GM10248 (cell line): ENCODE measurements around the gene MRPL16.

Experiments used
- CTCF ChIA-PET: fragments of 300-600 bp; sonication (Branson Sonifier 250); formaldehyde crosslinking; extraction: SDS; loops from one replicate; lab custom pipeline; 2021; ENCODE audit warnings: antibody characterized with exemption; lab: Yijun Ruan, JAX
- POLR2A ChIA-PET: fragments of 350-650 bp; sonication (Branson Sonifier 250); formaldehyde crosslinking; extraction: SDS; loops from one replicate; lab custom pipeline; 2020; ENCODE audit warnings: antibody characterized with exemption; lab: Yijun Ruan, JAX
- DNase-seq: peaks from one replicate; pipeline ENCODE4 v3.0.0; 2012; ENCODE audit errors: extremely low spot score
- TF ChIP-seq, protein P1 (sequence below): IDR thresholded peaks from 2 replicates; pipeline ENCODE4 v1.5.1; 2012; ENCODE audit warnings: mild to moderate bottlenecking, low read depth; ENCODE audit errors: extremely low read depth, missing control alignments, control extremely low read depth

MRPL16 gene

DNA sequence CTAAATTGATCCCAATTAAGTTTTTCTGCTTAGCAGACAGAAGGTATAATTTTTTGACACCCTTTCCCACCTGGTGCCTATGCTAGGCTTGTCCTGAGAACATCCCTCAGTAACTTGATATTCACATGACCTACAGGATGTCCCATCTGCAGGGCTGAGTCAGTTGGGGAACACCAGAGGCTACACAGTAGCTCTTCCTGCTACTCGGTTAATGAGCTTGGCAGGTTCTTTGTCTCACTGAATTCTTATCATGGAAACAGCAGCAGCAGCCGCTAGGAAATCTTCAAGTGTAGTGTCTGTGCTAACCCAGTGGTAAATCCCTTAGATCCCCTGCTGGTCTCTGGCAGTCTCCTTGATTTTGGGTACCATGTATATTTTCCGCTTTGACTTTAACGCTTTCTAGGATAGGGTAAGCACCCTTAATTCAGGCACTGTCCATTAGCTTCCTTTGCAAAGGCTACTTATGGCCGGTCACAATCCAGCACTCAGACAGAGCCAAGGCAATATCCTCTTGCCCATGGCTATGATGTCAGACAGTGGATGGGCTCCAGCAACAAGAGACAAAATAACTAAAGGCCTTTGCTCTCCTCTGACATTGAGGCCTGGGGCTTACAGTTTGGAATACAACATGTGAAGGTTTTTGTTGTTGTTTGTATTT, 8.5 kb downstream of the MRPL16 start:
- ChIA-PET CTCF (interaction anchor here (0.8 to 9.4 kb wide), 22 partner anchors 7 to 265 kb away, joined by 3 to 137 read pairs (median 4); partner anchors contain the start of genes MRPL16 and STX3), POLR2A (no interaction called here)
- DNase-seq, result no peak
- TF ChIP-seq, protein P1, sequence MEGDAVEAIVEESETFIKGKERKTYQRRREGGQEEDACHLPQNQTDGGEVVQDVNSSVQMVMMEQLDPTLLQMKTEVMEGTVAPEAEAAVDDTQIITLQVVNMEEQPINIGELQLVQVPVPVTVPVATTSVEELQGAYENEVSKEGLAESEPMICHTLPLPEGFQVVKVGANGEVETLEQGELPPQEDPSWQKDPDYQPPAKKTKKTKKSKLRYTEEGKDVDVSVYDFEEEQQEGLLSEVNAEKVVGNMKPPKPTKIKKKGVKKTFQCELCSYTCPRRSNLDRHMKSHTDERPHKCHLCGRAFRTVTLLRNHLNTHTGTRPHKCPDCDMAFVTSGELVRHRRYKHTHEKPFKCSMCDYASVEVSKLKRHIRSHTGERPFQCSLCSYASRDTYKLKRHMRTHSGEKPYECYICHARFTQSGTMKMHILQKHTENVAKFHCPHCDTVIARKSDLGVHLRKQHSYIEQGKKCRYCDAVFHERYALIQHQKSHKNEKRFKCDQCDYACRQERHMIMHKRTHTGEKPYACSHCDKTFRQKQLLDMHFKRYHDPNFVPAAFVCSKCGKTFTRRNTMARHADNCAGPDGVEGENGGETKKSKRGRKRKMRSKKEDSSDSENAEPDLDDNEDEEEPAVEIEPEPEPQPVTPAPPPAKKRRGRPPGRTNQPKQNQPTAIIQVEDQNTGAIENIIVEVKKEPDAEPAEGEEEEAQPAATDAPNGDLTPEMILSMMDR, result no peak

DNA sequence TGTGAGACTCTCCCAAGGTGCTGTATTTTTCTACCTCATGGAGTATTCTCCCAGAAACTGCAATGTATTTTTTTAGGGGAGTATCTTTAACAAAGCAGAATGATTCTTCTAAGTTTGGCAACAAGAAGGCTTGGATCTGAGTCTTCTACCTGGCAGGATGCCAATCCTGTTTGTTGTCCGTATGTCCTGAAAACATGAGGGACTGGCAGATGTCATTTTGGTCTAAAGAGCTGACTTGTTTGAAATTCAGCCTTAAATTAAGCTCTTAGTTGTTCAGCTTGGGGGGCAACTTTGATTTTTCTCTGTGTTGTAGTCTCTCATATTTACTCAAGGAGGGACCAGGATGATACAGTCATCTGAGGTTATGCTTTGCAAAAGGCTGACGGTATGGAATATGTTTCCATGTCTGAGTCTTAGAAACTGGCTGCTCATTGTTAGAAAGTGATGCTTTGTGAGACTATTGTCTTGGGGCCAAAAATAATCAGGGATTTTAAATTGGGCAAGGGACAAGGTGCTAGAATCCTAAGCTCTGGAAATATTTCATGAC, 9.3 kb downstream of the MRPL16 start:
- DNase-seq, result no peak

DNA sequence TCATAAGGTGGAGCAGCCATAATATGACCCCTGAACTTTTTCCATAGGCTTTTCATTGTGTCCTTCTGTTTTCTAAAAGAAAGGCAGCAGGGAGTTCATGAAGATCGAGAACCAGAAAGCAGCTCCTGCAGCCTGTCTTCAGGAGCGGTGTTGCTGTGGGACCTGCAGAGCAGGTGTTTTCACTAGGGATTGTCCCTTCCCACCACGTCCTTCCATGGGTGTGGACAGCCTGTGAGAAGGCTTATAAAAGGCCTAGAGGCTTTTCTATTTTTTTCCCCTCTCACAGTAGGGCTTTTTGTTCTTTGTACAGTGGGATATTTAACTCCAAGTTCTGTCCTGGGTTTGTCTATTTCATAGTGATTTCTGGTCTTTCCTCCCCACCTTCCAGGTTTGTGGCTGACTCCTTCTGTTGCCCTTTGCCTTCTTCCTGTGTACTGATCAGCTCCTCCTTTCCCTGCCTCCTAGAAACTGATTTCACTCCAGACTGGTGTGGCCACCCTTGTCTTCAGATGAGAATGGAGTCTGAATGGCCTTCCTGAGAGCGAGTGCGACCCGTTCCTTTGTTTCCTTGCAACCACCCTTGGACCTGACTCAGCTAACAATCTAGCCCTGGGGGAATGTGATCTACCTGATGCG, 10.1 kb downstream of the MRPL16 start:
- DNase-seq, result no peak
- TF ChIP-seq, protein P1, result no peak
- ChIA-PET CTCF (interaction anchor here (1.1 to 9.4 kb wide), 9 partner anchors 8 to 263 kb away, joined by 3 to 137 read pairs (median 8); partner anchors contain the start of genes MRPL16 and STX3), POLR2A (no interaction called here)

More for the DNA sequence above, 9.3 kb downstream of the MRPL16 start:
- TF ChIP-seq, protein P1, result no peak
- CTCF ChIA-PET, result interaction anchor here (0.8 to 9.4 kb wide), 22 partner anchors 8 to 264 kb away, joined by 3 to 137 read pairs (median 4); partner anchors contain the start of genes MRPL16 and STX3
- POLR2A ChIA-PET, result interaction anchor here (0.6 kb wide), 1 partner anchor 20 kb away, joined by 3 read pairs; no protein-coding TSS in a partner anchor

DNA sequence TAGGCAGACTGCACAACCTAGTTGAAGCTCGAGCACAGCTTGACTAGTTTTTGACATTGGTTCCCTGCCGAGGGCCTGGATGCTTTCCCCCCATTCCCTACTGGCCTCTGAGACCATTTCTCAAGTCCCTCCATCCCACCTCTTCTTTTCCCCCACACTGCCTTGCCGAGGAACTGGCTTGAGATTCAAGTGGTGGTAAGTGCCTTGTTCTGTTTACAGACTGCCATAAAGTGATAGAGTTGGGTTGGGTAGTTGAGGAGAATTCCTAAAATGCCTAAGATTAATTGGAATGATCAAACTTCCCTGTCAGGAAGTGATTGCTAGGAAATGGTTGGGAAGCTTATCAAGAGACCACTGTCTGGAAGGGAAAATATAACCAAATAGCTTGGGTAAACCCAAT, 16.2 kb downstream of the MRPL16 start:
- TF ChIP-seq, protein P1, result no peak
- no peak for DNase-seq
- ChIA-PET CTCF (interaction anchor here (1.4 kb wide), 1 partner anchor 23 kb away, joined by 4 read pairs; no protein-coding TSS in a partner anchor), POLR2A (no interaction called here)

DNA sequence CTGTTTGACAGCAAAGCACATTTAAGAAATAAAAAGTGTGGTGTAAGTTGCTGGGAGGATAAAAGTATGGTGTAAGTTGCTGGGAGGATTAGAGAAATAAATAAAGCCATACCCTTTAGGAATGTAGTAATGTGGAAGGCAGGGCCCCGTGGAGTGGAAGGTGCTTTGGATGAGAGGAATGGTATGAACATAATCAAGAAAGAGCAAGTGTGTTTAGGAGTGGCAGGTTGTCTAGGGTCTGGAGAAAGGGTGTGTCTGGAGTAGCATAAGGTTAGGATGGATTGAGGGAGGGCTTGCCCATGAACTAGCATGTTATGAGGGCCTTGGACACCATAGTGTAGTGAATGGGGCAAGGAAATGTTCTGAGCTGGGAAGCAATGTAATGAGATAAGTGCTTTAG, 18.1 kb downstream of the MRPL16 start:
- POLR2A ChIA-PET, result no interaction called here
- CTCF ChIA-PET, result interaction anchor here (1.1 to 2.6 kb wide), 3 partner anchors 9 to 39 kb away, joined by 3 to 10 read pairs (median 4); no protein-coding TSS in a partner anchor

More for the DNA sequence above, 18.1 kb downstream of the MRPL16 start:
- no peak for DNase-seq
- TF ChIP-seq, protein P1, result no peak
